Ovary (tissue), 9 donors: ENCODE data around the gene DPH6. TPM values are rescaled to one million over a fixed set of nuclear protein-coding genes. Genes with fewer than 3 reads are reported as not detected.

ENCODE experiments used
- DNase-seq, 5 donors: peaks; one replicate each; pipeline ENCODE4 v3.0.0-alpha.2; 2019 to 2020
- H3K27ac ChIP-seq, 2 donors: fragments of 200-600 bp; one replicate each; pipeline versions ENCODE4 v1.5.1 to v1.8.0; 2019 to 2022
- H3K27me3 ChIP-seq: fragments of 200-600 bp; one replicate; pipeline ENCODE4 v1.8.0; 2022
- H3K36me3 ChIP-seq: fragments of 200-600 bp; sonication (generic); one replicate; pipeline ENCODE4 v1.5.1; 2019
- H3K4me1 ChIP-seq: one replicate; pipeline ENCODE4 v1.8.1; 2013; ENCODE audit warnings: mild to moderate bottlenecking, moderate library complexity; ENCODE audit not compliant: insufficient read depth
- H3K4me3 ChIP-seq: fragments of 200-600 bp; sonication (generic); one replicate; pipeline ENCODE4 v1.5.1; 2017
- H3K9me3 ChIP-seq, 2 donors: fragments of 200-600 bp in 1 of 2; sonication (generic) in 1 of 2; one replicate each; pipeline versions ENCODE4 v1.5.1 to v1.8.1; 2013 to 2019; ENCODE audit warnings: mild to moderate bottlenecking in 1 of 2, moderate library complexity in 1 of 2
- EP300 ChIP-seq: sonication (generic); formaldehyde crosslinking; IDR thresholded peaks from one replicate; pipeline ENCODE4 v1.6.1; 2017; ENCODE audit warnings: antibody characterized with exemption
- POLR2A ChIP-seq: fragments of 450-650 bp; IDR thresholded peaks from one replicate; pipeline ENCODE4 v1.6.1; 2017; ENCODE audit warnings: antibody characterized with exemption, mild to moderate bottlenecking, moderate library complexity
- WGBS, 3 donors: extraction: QIAGEN DNeasy Blood & Tissue Kit in 1 of 3; methylation state at CpG; one replicate each; pipeline versions ENCODE4 v1.1.5 to v1.1.7; 2013 to 2017; 5-methylcytosine and 5-hydroxymethylcytosine counted together
- intact Hi-C, 4 donors: fragments of 100-400 bp; cut with DNase I; formaldehyde crosslinking; loops; one replicate each; pipeline versions ENCODE4 v1.11.0 to v1.15.1; 2022 to 2023
- polyA plus RNA-seq, 2 donors: library from polyadenylated mRNA; stranded (reverse); fragments of 200-250 nt in 1 of 2; fragments of 350-450 nt in 1 of 2; fragmentation: Illumina TruSeq in 1 of 2; extraction: RNeasy Lipid Tissue Mini Kit (QIAGEN cat#74804) in 1 of 2; gene quantifications; one replicate each; pipeline ENCODE4 v1.2.3, GENCODE V29; 2013 to 2014
- total RNA-seq, 7 donors: library from RNA; depleted of rRNA in 2 of 7; stranded (reverse); fragments of >200 nt in 2 of 7; fragmentation: NEBNext Ultra II Directional in 3 of 7; extraction: Animal tissue kit (Norgen Biotek cat#: 25700) in 3 of 7; gene quantifications; one replicate each; pipeline versions ENCODE4 v1.1.0 to v1.2.4, GENCODE V29; 2016 to 2023
- TF ChIP-seq, protein P1 (sequence below), 3 donors: fragments of 450-650 bp in 2 of 3; fragments of 200-600 bp in 1 of 3; IDR thresholded peaks; one replicate each; pipeline versions ENCODE4 v1.5.1 to v1.8.0; 2016 to 2022; ENCODE audit warnings: antibody characterized with exemption in 3 of 3, mild to moderate bottlenecking in 1 of 3
- donor health status: DM: no; HTN: no; CAD: no; lungs with moderate emphysema.
- donor health status: DM: no; HTN: no; CAD: no.
- donor health status: Bipolar disorder and iron deficiency.
- donor health status: DM: yes; HTN: yes; CAD: no.
- donor health status: DM: no; HTN: no; CAD: no.
- donor health status: DM: yes; HTN: yes; CAD: no.

The DPH6 gene
- total and polyA plus RNA-seq, 9 donors: 9.7 to 32.1 (median 24.2) TPM

DNA sequence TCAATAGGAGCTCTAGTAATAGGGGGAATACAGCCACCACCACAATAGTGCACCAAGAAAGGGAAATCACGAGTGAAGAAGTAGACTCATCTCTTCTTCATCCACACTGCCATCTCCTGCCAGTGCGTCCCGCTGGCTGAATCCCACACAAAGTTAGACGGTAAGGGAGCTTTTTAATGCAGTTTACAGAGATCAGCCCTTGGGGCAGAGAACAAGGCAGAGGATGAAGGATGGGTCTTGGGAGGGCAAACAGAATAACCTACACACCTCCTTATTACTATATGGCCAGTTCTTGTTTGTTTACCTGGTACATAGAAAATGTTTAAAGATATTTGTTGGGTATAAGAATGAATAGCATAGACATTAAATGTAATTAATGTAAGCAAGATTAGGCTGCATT, 11.0 kb upstream of the DPH6 start:
- Histone ChIP-seq H3K36me3 (no peaks in the 10 kb centered on the region), H3K4me3 (no peak overlapping the region), H3K27me3 (no peaks in the 10 kb centered on the region), H3K27ac (no peak overlapping the region), H3K4me1 (no peaks in the 10 kb centered on the region), H3K9me3 (no peaks in the 10 kb centered on the region)
- no peak for DNase-seq
- 92 to 98% (median 94%) methylated on average over 4 of the region's 4 CpGs for WGBS, 3 donors
- intact Hi-C loops: no loop called here
- no peak for TF ChIP-seq EP300
- TF ChIP-seq, protein P1, sequence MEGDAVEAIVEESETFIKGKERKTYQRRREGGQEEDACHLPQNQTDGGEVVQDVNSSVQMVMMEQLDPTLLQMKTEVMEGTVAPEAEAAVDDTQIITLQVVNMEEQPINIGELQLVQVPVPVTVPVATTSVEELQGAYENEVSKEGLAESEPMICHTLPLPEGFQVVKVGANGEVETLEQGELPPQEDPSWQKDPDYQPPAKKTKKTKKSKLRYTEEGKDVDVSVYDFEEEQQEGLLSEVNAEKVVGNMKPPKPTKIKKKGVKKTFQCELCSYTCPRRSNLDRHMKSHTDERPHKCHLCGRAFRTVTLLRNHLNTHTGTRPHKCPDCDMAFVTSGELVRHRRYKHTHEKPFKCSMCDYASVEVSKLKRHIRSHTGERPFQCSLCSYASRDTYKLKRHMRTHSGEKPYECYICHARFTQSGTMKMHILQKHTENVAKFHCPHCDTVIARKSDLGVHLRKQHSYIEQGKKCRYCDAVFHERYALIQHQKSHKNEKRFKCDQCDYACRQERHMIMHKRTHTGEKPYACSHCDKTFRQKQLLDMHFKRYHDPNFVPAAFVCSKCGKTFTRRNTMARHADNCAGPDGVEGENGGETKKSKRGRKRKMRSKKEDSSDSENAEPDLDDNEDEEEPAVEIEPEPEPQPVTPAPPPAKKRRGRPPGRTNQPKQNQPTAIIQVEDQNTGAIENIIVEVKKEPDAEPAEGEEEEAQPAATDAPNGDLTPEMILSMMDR (IDR thresholded peaks at IDR 0.05): no peak

DNA sequence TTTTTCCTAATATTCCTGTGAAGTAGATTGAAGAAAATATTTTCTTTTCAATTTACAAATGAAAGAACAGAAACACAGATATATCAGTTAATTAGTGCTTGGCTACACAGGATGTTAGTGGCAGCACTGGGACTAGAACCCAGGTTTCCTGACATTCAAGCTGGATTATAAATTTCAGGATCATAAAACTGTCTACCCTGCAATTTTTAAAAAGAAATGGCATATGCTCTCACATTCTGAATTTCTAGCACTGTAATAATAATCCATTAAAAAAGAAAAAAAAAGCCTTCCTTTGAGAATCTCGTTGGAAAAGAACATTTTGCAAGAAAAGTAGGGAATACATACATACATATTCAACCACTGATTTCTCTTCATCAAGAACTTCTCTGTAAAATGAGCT, 9.3 kb upstream of the DPH6 start:
- Histone ChIP-seq H3K4me1 (no peaks in the 10 kb centered on the region), H3K27ac (no peak overlapping the region), H3K27me3 (no peaks in the 10 kb centered on the region), H3K9me3 (no peaks in the 10 kb centered on the region), H3K36me3 (no peaks in the 10 kb centered on the region), H3K4me3 (no peak overlapping the region)
- WGBS, 3 donors: 89 to 94% (median 90%) methylated on average over 1 of the region's 1 CpG
- intact Hi-C loops: no loop called here
- no peak for TF ChIP-seq EP300
- no peak for TF ChIP-seq POLR2A
- TF ChIP-seq, protein P1 (IDR thresholded peaks at IDR 0.05): no peak
- DNase-seq: no peak

DNA sequence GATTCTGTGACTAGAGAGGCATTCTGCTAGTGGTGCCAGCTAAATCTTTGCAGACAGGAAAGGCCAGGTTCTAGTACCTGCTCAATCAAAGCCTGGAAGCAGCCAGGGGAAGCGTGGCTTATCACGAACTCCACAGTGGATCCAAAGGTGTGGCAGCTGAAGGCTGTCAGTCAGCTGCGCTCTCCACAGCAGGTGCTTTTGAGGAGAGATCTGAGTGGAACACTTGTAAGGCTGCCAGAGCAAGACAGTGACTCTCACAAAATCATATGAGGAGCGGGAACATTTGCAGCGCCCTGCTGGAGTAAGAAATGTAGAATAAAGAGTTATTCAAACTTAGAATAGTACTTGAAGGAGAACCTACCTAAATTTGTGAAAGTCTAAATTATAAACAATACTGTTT, 5.0 kb upstream of the DPH6 start:
- 94 to 97% (median 95%) methylated on average over 5 of the region's 5 CpGs for WGBS, 3 donors
- Histone ChIP-seq H3K4me3 (no peak overlapping the region), H3K36me3 (no peaks in the 10 kb centered on the region), H3K27ac (no peak overlapping the region), H3K27me3 (no peaks in the 10 kb centered on the region), H3K9me3 (no peaks in the 10 kb centered on the region), H3K4me1 (peaks cover 3% of the 10 kb centered on the region)
- DNase-seq: no peak
- intact Hi-C loops: no loop called here
- no peak for TF ChIP-seq EP300
- TF ChIP-seq, protein P1 (IDR thresholded peaks at IDR 0.05): no peak
- no peak for TF ChIP-seq POLR2A

DNA sequence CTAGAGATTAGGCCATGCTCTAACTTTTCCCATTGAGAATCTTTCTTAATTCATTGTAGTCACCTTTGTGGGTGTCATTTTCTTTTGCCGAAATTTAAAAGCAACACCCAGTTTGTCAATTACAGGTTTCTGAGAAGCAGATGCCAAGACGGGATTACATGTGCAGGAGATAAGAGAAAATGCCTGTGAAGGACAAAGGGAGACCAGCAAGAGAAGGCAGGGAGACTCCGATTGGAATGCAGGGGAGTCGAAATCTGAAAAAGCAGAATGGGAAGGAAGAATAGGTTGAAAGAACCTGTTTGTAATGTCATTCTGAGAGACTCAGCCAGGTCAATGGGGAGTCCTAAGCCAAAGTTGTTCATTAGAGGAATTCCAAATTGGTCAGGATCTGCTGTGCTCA, 3.6 kb upstream of the DPH6 start:
- Histone ChIP-seq H3K4me1 (peaks cover 3% of the 10 kb centered on the region), H3K4me3 (no peak overlapping the region), H3K27me3 (no peaks in the 10 kb centered on the region), H3K27ac (no peak overlapping the region), H3K9me3 (no peaks in the 10 kb centered on the region), H3K36me3 (no peaks in the 10 kb centered on the region)
- 59 to 68% (median 62%) methylated on average over 4 of the region's 4 CpGs for WGBS, 3 donors
- intact Hi-C loops: no loop called here
- TF ChIP-seq, protein P1 (IDR thresholded peaks at IDR 0.05): no peak
- no peak for TF ChIP-seq POLR2A
- no peak for TF ChIP-seq EP300
- DNase-seq: no peak

DNA sequence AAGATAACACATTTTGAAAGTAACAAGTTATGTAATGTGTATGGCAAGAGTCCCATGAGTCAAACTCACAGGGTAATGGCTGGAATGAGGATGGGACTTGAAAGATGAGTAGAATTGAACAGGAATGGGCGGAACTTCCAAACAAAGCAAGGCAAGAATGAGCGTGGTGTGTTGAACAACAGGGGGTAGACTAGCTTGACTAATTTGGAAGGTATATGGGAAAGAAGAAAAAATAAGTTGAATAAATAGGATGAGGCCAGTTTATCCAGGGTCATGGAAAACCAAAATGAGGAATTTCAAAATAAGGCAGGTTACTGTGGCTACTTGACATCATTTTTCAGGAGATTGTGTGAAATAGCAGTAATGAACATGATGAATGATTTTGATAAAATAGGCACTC, 2.5 kb upstream of the DPH6 start:
- Histone ChIP-seq H3K9me3 (no peaks in the 10 kb centered on the region), H3K36me3 (no peaks in the 10 kb centered on the region), H3K27me3 (no peaks in the 10 kb centered on the region), H3K4me3 (no peak overlapping the region), H3K27ac (no peak overlapping the region), H3K4me1 (peaks cover 3% of the 10 kb centered on the region)
- intact Hi-C loops: no loop called here
- WGBS, 3 donors: 96 to 97% (median 97%) methylated on average over 2 of the region's 2 CpGs
- no peak for TF ChIP-seq EP300
- TF ChIP-seq POLR2A: no peak
- TF ChIP-seq, protein P1 (IDR thresholded peaks at IDR 0.05): no peak
- DNase-seq: no peak
